NCI-H524 treated with DMSO at 0.1 percent for 48 hours (cell line): ENCODE measurements around the gene CHMP4A.

Source experiments
- DNase-seq: peaks from one replicate; lab custom pipeline; 2025; lab: John Stamatoyannopoulos, UW

The CHMP4A gene, protein sequence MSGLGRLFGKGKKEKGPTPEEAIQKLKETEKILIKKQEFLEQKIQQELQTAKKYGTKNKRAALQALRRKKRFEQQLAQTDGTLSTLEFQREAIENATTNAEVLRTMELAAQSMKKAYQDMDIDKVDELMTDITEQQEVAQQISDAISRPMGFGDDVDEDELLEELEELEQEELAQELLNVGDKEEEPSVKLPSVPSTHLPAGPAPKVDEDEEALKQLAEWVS

DNA sequence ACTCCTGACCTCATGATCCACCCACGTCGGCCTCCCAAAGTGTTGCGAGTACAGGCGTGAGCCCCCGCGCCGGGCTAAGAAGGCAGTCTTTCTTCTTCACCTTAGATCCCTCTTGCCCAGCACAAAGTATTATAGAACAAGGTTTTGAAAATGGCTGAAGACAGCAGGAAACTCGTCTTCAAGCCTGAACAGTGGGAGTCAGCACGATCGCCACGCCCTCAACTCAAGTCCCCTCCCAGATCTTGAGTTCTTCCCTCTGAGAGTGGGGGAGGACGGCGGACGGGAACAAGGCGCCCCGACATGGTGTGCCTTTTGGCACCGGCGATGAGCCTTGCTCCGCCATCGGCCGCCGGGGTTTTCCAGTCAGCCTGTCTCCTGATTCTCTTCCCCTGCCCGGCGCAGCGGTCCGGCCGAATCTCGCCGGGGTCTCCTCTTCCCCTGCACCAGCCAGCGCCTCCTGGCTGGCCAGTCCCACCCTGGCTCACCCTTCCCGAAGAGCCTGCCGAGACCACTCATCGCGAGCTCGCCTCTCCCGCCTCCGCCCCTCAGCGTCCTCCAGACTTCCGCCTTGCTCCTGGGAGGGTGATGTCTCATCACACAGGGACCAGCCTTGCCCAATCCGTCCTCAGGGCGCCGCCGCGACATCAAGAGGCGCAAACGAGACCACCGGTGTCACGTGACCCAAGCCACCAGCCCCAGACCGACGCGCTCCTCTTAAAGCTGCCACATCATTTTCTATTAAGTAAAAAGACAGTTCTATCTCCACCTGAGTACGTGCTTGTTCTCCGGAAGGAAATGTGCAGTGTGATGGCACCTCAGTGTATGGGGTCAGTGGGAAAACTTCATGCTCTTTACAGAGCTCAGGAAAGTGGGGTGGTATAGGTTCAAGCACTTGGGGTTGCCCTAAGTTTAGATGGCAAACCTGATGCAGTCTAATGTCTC, at the start of gene CHMP4A:
TSS of gene CHMP4A (minus strand) at position 565 of the 942 bp plus-strand sequence. CDS start at position 516, 49 bp downstream.
- DNase-seq, result peak; percentile 86

DNA sequence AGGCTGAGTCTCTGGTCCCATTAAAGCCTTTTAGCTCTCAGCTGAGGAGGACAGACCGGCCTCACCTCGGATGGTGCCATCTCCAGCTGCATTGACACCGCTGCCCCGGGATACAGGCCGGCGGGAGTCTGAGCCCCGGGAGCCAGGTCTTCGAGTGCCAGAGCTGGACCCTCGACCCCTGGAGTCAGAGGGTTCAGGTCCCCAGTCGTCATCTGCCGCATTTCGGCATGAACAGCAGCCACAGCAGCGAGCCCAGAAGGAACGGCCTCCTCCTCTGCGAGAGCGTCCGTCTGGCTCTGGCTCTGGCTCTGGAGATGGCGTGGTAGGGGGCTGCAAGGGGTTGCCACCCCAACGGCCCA, 48.7 kb upstream of the CHMP4A start:
- no peak for DNase-seq

DNA sequence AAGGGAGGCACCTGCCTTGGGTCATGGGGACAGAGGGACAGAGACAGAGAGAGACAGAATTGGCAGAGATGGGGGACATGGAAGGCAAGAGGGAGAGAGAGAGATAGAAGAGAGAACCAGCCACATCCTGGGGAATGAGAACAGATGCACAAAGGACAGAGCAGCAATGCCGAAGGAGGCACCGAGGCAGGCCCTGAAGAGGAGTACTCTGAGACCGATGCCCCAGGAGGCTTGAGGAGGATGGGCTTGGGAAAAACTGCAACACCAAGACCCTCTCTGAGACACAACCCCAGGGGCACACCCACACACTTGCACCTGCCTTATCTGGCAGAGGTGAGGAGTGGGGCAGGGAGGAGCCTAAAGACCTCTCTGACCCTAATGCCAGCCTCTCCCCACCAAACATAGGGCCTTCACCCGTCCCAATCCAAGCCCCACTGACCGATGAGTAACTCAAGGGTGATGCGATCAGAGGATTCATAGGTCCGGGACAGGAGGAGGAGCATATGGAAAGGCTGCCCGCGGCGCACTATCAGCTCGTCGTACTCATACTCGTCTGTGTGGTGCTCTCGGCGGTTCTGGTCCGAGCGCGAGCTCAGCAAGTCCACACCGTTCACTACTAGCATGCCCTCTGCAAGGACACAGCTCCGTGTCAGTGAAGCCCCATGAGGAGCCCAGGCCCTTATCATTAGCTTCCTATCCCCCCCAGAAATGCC, 48.1 kb upstream of the CHMP4A start:
- DNase-seq, result no peak

DNA sequence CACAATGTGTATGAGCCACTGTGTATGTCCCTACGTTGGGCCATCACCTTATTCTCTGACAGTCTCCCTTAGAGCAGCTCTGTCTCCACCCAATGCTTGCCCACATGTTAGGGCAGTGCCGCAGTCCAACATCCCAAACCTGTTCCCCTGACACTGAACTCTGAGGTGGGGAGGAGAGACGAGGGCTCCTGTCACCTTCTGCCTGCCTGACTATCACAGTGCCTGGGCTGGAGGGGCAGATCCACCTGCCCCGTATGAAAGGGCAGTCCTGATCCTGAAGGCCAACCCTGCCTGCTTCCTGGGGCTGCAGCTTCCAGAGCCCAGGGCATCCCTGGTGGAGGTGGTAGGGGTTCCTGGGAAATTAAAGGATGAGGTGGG, 47.5 kb upstream of the CHMP4A start:
- DNase-seq, result no peak

DNA sequence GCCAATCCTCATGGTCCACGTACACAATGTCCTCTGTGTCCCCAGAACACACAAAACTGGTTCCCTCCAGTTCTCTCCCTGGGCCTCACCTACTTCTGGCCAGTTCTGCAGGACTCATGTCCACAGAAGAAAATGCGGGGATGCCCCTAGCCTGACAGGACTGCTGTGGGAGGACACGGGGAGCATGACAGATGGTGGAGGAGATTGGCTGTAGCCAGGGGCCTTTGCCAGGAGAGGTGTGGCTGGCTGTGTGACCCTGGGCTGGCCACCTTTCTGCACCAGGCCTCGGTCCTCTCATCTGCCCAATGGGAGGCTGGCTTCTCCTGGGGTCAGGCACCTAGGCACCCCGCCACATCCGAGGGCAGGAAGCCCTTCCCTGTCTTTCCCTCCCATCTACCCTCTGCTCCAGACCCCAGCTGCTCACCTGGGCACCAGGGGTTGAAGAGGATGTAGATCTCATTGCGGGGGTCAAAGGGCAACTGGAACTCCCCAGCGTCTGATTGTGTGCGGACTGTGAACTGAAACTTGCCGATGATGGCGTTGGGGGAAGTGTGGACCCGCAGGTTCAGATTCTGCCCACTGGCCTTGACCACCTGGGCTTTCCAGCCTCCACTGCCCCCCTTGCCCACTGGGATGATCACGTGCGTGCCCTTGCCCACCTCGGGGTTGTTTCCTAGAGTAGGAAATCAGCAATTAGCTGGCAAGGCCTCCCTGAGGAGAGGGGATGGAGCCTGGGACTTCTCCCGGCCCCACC, 46.9 kb upstream of the CHMP4A start:
- no peak for DNase-seq

DNA sequence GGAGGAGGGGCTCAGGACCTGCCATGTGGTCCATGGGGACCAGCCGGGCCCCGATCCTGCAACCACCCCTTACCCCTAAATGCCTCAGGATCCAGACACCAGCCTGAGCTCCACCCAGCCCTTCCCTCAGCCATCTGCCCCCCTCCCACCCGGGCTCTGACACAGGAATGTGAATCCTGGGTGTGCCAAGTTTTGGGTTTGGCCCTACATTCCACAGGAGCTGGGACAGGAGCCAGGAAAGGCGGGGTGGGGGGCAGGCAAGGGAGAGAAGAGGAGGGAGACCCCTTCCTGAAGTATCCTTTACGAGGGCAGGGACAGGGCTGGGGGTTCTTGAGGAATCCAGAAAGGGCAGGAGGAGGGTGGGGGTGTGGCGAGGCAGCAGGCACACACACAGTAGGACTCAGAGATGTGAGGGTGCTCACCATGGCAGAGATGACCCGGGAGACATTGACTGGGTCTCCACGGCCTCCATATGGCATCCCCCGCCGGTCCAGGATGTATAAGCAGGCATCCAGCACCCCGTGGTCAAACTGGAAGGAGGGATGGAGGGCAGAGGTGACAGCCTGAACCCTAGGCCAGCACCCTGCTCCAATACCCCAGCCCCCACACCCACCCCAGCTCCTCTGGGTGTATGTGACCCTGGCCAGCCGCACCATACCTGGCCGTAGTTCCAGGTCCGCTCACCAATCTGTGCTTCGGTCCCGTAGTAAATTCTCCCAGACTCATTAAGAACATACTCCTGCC, 46.2 kb upstream of the CHMP4A start:
- no peak for DNase-seq

DNA sequence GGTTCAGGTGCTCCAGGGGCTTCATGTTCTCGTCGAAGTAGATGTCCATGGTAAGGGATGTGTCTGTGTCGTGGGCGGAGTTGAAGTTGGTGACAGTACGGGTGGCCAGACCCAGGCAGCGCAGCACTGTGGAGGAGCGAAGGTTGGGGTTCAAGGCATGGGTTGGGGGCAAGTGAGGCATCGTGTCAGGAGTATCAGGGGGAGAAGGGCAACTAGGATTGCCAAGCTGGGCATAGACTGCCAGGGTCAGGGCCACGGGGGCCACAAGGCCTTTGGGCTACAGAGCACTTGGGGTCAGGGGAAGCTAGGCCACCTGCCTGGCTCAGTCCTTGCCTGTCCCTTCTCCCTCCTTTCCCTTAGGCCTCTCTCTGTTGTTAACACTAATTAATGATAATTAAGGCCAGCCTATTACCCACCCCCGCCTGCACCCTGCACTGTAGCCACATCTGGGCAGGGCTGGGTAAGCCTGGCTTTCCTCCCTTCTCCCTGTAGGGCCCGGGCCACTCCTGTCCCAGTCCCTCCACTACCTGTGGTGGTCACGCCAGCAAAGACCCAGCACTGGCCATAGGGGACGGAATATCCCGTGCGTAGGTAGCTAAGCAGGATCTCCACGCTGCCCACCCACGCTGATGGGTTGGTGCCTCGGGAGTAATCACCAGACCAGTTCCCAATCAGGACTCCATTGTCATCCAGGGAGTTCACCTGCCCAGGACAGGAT, 45.4 kb upstream of the CHMP4A start:
- no peak for DNase-seq

DNA sequence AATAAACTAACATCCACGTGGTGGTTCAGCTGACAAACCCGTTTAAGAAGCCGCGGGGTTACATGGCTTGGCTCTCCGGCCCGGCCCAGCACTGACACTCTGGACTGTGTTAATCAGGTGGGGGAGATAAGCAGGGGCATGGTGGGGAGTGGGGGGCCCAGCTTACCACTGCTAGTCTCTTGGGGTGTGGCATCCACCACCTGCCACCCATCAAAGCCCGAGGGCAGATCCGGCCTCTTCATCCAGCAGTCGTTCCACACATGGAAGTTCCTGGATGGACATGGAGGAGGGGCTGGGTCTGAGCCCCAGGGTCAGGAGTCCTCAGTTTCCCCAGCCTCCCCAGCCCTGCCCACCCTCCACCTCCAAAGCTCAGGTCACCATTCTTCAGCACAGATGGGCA, 44.8 kb upstream of the CHMP4A start:
- no peak for DNase-seq

DNA sequence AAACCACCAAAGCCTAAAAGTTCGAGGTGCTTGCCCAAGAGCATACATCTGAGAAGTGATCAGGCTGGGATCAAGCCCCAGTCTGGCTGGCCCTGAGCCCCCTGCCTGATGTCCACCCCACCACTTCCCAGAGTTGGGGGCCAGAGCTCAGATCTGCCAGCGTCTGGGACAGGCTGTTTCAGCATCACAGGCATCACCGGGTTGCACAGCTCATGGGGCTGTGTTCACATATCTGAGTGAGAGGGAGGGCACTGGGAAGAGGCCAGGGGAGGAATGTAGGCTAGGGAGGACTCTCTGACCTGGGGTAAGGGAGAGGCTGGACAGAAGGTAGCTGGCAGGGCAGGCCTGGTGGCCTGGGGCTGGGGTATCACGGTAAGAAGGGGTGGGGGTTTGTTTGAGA, 43.7 kb upstream of the CHMP4A start:
- no peak for DNase-seq

DNA sequence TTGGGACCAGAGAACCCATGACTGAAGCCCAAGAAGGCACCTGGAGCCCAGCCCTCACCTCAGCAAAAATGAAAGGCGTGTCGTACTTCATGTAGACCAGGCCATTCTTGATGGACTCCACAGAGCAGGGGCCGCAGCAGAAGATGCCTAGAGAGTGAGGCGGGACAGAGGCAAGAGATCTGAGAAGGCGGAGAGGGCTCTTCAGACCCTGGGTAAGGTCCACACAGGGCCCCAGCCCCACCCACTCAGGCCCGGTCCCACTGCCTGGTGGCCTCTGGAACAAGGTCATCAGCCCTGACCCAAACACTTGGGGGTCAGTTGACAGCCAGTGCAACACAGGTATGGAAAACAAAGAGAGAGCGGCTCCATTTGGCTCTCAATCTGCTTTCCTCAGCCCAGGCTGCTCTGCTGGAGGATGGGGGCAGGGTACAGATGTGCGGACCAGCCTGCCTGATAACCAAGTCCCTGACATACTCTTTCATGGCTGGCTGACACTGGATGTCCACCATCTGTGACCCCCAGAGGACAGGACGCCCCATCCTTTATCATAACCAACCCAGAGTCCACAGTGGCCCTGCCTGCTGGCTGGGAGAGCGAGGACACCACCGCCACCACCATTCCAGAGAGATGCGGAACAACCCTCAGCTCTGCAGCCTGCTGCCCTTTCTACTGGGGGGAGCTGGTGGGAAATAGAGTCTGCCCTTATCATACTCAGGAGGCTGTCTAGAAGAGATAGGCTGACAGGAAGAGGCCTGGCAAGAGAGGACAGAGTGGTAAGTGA, 42.8 kb upstream of the CHMP4A start:
- DNase-seq, result no peak

DNA sequence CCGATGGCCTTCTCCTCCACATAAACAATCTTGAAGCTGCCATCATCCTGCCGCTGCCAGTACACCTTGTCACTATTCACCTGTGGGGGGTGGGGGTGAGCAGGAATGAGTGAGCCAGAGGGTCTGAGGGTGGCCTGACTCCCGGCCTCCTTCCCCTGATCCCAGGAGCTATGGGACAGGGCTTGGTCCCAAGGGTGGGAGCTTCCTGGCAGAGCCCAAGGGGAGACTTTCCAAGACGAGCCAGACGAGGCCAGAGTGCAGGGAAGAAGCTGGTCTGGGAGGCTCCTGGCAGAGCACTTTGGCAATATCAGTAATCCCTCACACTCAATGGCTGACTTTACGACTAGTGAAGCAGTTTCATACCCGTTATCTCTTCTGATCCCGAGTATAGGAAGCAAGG, 42.1 kb upstream of the CHMP4A start:
- no peak for DNase-seq

DNA sequence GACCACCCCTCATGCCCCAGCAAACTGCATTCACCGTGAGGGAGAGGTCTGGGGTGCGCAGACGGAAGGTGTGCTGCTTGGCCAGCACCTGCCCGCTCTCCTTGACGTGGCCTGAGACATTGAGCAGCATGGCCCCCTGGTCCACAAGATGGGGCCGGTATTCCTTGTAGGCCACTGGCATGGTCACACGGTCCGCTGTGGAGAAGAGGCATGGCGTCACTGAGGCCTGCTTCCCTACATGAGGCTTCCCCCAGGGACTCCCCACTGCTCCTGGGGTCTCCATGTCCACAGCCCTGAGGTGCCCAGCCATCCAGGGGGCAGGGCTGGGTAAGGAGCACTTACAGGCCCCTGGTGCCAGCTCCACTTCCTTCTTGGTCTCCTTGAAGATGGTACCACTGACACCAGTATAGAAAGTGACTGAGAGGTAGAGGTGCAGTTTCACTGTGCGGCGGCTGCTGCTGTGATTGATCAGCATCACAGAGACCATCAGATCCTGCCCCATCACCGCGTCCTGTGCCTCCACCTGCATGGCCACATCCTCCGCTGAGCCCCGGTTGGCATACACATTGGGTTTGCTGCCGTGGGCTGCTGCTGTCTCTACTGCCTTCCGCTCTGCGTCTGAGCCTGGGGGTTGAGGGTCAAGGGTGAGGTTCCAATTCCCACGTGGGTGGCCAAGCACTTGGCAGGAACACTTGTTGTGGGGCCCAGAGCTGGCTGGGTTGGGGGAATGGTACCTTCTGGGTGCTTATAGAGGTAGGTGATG, 41.5 kb upstream of the CHMP4A start:
- no peak for DNase-seq

DNA sequence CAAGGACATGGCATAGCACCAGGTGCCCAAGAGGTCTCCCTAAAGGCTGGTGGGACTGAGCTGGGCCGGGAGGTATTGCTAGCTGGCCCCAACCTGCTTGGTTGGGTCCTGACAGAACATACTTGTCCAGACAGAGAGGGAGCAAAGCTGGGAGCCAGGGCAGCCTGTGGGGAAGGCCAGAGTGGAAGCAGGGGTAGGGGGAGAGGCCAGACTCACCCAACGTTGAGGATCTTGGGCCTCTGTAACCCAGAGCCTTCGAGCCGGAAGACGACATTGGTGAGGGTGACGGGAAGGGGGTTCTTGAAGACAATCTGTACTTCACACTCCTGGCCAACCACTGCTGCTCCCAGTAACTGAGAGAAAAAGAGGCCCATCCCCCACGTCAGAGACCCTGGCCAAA, 40.6 kb upstream of the CHMP4A start:
- no peak for DNase-seq

DNA sequence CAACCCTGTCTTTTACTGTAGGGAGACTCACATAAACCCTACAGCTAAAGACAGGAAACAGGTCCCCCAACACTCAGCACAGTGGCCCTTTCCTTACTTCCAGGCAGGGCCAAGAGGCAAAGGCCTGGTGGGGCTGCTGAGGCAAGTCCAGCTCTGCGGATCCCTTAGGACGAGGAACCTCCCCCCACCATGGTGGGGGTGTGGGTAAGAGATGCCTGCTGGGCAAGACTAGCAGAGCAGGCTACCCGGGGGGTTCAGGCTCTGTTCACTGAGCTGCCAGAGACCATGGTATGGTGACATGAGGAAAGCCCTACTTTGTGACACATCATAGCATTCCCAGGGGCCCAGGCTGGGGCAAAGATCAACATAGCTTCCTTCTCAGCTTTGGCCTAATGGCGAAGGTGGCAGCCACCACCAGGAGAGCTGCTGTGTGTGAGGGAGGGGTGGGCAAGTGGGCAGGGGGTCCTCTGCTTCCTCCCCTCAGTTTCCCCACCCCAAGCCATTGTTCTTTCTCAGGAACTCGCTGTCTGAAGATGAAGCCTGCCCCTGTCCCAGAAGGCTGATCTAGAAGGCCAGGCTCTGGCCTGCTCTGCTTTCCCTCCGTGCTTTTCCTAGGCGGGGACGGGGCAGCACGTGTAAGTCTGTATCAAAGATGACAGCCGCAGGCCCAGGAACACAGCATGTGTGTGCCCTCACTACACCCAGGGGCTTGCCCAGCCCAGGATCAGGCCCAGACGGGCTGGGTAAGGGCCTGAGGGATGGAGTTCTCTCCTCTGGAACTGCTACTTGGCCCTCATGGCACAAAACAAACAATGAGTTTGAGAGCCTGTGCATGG, 39.2 kb upstream of the CHMP4A start:
- DNase-seq, result no peak

DNA sequence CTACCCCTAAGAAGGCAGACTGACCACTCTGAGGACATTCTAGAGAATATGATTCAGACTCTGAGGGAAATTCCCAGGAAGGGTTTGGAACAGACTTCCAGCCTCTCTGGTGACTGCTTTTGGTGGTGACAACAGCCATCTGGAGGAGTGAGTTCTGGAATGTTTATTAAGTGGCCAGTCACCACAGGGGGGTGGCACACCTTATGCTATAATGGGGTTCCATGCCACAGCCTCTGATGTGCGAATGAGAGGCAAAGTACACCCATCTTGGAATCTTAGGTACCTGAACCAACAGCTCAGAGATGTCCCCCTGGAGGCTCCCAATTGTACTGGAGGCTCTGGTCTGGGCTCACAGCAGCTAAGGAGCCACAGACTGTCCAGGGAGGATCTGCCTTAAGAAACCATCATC, 38.6 kb upstream of the CHMP4A start:
- no peak for DNase-seq

DNA sequence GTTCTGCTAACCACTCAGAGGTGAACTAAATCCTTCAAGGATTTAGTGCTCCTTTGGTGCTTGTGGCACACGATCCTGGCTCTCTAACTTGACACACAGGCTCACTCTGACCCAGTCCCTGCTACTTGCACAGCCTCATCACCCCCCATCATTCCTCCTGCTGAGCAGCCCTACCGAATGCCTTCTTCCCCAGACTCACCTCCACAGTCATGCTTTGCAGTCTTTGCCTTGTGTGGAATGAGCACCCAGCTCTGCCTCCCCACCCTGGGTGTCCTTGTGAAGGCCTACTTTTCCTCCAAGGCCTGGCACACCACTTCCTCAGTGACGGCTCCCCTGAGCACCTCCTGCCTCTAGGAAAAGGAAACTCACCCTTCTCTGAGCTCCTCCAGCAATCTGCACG, 37.1 kb upstream of the CHMP4A start:
- DNase-seq, result no peak

DNA sequence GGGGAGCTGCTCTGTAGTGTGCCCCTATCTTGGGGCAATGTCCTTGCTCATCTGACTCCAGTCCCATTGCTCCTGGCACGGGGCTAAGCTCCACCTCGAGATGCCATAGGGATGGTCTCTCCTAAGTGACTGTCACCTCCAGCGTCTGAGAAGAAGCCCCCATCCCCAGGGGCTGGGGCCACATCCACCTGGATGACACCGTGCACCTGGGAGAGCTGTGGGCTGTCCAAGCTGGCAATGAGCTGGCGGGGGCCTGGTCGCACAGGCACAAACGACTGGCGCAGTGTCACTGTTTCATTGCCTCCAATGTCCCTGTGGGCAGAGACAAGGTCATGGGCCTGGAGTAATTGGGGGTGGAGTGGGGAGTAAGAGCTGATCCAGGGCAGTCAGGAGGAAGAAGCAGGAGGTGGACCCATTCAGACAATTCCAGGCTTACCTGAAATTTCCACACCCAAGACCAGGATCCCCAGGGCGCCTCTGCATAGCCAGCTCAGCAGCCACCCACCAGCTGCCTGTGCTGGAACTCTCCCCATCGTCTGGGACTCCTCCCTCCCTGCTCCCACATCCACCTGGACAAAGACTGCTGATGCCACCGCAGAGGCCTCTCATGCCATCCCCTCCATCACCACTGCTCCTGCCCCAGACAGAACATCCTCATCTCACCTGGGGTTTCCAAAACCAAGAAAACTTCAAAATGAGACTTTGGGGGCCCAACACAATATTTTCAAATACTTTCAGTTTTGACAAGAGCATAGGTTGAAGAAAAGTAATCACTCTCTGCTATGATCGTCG, 36.1 kb upstream of the CHMP4A start:
- DNase-seq, result no peak

DNA sequence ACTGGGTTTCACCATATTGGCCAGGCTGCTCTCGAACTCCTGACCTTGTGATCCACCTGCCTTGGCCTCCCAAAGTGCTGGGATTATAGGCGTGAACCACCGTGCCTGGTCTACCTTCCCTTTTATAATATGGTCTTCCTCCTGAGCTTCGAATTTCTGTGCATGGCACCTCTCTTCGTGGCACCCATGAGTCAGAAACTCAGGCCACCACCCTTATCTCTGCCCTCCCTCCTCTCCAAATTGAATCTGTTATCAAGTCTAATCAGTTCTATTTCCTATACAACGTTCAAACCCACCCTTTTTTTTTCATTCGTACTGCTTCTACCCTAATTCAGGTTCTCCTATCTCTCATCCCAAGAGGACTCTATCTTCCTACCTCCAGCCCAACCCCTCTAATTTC, 34.1 kb upstream of the CHMP4A start:
- DNase-seq, result no peak
